AG10803 (cell line): Measurements from ENCODE around the gene ADD1.
"Not testable (repeated sequence)": the region's sequence is repeated elsewhere in the genome, so short reads cannot be mapped to it uniquely, and the experiment has no call there.

Experiments
- DNase-seq: peaks from one replicate; pipeline ENCODE4 v3.0.0; 2010; ENCODE audit warnings: low read depth
- H3K4me3 ChIP-seq: 2 replicates; pipeline ENCODE4 v1.5.1; 2011; ENCODE audit warnings: mild to moderate bottlenecking, low read length, control low read depth
- CTCF ChIP-seq: conservative IDR thresholded peaks from 2 replicates; pipeline ENCODE4 v1.5.1; 2011; ENCODE audit warnings: mild to moderate bottlenecking, low read length, control low read depth, inconsistent platforms

Gene ADD1

DNA sequence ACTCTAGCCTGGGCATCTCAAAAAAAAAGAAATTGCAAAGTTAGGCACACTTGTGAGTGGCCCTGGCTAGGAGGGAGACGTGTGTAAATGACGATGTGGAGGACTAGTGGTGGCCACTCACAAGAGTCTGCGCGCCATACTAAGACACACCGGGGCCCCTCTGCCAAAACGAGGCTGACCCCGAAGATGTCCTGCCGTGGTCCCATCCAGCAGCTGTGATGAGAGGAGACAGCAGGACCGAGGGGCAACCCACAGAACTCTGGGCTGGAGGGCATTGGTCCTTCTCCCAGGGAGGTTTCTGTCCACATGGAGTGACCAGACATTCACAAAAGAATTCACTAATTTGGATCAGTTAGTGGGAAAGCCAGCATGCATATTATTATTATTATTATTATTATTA, 72.1 kb downstream of the ADD1 start:
- DNase-seq = no peak
- H3K4me3 ChIP-seq = no peak overlapping the region
- TF ChIP-seq CTCF = no peak

DNA sequence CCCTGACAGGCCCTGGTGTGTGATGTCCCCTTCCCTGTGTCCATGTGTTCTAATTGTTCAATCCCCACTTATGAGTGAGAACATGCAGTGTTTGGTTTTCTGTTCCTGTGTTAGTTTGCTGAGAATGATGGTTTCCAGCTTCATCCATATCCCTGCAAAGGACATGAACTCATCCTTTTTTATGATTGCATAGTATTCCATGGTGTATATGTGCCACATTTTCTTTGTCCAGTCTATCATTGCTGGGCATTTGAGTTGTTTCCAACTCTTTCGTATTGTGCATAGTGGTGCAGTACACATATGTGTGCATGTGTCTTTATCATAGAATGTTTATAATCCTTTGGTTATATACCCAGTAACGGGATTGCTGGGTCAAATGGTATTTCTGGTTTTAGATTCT, 73.1 kb downstream of the ADD1 start:
- H3K4me3 ChIP-seq, DNase-seq: not testable (repeated sequence)

- H3K4me3 ChIP-seq, DNase-seq: not testable (repeated sequence)
Observed at GRCh38 chr4:2918300-2918699, 74.7 kb downstream of the ADD1 start.

- not testable (repeated sequence) for H3K4me3 ChIP-seq, DNase-seq
Observed at GRCh38 chr4:2918714-2919113, 75.1 kb downstream of the ADD1 start.

DNA sequence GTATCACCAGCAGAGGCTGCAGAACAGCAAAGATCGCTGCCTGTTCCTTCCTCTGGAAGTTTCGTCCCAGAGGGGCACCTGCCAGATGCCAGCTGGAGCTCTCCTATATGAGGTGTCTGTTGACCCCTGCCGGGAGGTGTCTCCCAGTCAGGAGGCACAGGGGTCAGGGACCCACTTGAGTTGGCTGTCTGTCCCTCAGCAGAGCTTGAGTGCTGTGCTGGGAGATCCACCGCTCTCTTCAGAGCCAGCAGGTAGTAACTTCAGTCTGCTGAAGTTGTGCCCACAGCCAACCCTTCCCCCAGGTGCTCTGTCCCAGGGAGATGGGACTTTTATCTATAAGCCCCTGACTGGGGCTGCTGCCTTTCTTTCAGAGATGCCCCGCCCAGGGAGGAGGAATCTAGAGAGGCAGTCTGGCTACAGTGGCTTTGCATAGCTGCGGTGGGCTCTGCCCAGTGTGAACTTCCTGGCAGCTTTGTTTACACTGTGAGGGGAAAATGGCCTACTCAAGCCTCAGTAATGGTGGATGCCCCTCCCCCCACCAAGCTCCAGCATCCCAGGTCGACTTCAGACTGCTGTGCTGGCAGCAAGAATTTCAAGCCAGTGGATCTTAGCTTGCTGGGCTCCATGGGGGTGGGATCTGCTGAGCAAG, 78.9 kb downstream of the ADD1 start:
- DNase-seq = peak; percentile 39
- H3K4me3 ChIP-seq = not testable (repeated sequence)

- no peak overlapping the region for H3K4me3 ChIP-seq
- no peak for TF ChIP-seq CTCF
- DNase-seq = peak; percentile 54
Observed at GRCh38 chr4:2923141-2923551, 79.5 kb downstream of the ADD1 start.

- no peak overlapping the region for H3K4me3 ChIP-seq
- no peak for DNase-seq
- TF ChIP-seq CTCF = no peak
Observed at GRCh38 chr4:2923668-2924173, 80.1 kb downstream of the ADD1 start.

DNA sequence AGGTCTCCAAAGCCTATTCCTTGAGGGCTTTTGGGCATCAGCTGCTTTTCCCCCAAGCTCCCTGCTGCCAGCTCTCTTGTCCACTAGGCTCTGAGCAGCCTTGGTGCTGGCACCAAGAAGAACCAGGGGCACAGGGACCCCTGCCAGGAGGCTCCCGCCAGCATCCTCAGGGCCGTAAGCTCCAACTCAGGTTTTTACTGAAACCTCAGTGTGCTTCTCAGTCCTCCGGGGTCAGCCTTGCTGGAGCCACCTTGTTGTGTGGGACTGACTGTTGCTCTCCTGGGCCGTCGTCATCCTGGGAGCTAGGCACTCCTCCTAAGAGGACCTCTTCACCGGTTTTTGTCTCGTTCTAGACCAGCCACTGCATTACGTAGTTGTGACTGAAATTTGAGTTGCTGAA, 80.6 kb downstream of the ADD1 start:
- TF ChIP-seq CTCF = no peak
- no peak for DNase-seq

GRCh38 chr4:2924765-2925301, 81.2 kb downstream of the ADD1 start:
- TF ChIP-seq CTCF = no peak
- H3K4me3 ChIP-seq = no peak overlapping the region
- DNase-seq = no peak

More for the DNA sequence above, 80.6 kb downstream of the ADD1 start:
- no peak overlapping the region for H3K4me3 ChIP-seq
